ENCODE data around the gene HSBP1L1.

HSBP1L1 gene

DNA sequence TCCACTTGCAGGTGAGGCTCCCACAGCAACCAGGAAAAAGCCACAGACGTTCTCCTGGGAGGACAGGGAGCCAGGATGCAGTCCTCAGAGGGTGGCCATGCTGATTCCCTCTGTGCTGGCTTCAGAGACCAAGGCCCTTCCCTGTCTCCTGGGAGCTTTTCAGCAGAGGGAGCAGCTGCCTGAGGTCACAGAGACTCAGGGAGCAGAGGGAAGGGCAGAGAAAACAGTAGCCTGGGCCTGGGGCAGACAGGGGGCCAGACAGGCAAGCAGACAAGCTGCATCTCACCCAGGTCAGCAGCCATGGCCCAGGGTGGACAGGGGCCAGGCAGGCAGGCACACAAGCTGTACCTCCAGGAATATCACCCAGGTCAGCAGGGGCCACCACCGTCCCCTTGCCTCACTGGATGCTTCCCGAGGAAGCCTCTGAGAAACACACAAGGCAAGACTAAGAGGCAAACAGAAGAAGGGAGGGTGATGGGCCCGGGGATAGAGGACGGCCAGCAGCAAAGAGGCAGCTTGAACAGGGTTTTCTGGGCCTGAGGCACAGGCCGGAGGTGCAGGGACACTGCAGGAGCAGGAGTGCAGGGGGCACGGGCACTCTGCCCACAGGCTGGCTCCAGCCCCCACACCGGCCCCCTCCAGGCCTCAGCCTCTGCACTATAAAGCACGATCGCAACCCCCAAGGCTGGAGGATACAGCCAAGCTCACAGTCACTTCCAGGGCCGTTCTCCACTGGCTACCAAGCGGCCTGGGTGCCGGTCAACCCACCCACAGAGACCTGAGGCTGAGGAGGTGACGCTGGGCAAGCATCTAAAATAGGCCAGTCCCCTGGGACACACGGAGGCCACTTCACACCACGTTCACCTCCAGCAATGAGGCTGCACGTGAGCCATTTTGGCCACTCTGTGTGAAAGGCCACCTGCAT lies 19.1 kb upstream of the HSBP1L1 start:
- no peak for DNase-seq

DNA sequence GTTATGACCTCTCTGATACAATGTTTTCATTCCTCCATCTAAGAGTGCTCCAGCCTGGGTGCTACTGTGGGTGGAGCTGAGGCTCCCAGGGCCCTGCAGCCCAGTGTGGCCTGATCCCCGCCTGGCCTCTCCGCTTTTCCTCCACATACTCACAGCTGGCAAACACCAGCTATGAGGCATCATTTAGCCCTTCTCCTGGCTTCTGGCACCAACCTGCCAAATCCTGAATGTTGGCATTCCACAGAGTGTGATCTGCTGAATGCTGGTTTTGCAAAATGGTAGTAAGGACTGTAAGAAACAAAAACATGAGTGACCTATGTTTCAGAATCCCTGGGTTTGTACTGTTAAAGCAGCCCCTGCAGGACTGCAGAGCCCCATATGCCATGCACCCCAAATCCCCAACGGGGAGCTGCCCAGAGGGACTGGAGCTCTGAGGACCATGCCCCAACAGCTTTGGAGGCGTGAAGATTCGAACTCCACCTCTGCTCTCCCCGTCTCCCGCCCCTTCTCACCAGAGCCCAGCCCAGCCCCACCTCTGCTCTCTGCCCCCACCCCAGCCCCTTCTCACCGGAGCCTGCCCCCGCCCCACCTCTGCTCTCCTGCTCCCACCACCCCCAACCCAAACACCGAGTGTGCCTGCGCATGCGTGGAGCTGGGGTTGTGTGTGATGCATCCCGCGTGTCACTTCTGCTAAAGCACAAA lies 17.2 kb upstream of the HSBP1L1 start:
- no peak for DNase-seq

DNA sequence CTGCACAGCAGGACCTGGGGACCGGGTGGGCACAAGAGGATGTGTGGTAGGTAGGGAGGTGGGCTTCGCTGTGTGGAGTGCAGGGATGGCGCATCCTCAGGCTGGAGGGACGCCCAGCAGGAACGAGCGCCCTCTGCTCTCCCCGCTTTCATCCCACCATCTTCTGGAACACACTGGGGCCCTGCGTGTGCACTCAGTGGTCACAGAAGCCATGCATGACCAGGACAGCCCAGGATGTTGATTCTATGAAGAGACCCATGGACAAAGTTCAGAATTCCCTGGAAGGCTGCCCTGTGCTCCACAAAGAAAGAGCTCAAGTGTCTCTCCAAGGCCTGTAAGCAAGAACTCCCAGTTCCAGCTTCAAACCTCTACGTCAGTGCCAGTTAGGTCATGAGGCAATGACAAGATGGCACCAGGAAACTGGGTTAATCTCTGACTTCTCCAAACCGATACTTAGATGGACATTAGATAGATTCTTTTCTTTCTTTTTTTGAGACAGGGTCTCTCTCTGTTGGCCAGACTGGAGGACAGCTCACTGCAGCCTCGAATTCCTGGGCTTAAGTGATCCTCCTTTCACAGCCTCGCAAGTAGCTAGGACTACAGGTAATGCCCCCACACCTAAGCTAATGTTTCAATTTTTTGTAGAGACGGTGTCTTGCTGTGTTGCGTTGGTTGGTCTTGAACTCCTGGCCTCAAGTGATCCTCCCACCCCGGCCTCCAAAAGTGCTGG lies 16.4 kb upstream of the HSBP1L1 start:
- no peak for DNase-seq

DNA sequence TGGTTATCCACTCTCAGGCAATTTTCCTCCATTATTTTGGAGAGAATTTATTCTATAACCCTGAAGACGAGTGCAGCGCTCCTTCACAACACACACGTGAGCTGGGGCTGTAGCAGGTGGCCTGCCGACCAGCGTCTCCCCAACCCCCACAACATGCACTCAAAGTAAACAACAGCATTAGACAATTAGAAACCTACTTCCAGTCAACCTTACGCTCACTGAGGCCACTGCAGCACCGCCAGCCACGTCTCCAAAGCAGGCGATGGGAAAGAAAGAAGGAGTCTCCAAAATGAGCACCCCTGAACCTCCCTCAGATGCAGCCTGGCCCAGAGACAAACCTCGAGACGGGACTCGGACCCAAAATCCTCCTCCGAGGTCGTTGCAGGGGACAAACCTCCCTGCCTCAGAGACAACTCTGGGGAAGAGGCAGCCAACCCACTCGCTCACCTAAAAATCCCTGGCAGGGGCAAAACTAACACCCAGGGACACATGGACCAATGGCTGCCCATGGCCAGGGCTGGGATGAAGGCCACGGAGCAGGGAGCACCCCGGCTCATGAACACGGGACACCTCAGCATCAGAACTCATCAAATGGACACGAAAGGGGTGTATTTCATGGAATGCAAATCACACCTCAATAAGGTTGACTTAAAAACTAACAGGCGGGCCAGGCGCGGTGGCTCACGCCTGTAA lies 15.6 kb upstream of the HSBP1L1 start:
- DNase-seq: no peak

DNA sequence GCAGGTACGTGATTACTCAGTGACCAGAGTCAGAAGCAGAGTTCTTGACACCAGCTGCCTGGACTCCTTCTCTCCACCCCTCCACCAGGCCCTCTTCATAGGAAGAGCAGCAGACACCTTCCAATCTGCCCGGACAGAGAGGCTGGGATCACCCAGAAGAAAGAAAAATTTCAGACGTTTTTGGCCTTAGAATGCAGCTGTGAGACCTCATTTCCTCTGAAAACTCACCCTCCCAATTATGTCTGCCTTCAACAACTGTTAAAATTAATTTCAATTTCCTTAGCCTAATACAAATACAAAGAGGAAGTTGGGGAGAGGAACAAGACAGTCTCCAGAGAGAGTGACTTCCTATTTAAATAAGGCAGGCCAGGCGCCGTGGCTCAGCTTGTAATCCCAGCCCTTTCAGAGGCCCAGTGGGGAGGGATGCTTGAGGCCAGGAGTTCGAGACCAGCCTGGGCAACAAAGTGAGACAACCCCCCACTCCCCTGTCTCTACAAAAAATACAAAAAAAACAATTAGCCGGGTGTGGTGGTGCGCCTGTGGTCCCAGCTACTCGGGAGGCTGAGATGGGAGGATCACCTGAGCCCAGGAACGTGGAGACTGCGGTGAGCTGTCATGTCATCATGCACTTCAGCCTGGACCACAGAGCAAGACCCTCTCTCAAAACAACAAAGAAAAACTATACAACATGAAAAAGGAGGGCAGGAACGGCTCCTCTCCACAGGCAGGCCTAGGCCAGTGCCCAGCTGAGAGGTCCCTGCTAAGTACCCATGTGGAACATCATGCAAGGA lies 14.6 kb upstream of the HSBP1L1 start:
- DNase-seq: no peak

DNA sequence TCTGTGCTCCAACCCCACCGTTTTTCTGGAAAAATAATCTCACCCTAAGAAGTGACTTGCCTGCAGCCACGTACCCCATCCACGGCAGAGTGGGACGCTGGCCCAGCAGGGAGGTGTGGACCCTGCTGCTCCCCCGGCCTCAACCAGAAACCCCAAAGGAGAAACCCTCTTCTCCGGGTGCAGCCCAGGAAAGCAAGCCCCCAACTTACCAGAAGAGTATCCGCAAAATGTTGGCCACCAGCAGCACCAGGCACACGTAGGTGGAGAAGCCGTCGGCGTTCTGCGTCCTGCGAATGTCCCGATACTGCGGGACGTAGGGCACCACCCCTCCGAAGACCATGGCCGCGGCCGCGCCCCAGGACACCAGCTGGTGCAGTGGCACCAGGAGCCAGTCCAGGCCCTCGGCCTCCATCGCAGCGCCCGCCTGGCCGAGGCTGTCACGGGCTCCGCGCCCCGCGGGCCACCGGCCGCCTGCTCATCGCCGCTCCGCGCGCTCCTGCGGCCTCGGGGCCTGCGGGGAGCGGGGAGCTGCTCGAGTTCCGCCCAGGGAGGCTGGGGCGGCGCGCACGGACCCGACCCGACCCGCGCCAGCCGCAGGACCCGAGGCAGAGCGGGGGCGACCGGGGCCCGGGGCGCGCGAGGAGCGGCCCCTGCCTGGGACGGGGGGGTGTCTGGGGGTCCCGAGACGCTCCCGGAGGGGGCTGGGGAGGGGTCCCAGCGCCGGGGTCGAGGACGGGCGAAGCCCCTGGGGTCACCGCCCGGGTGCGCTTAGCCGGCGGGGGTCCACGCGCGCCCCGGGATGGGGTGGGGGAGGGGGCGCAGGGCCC lies 13.7 kb upstream of the HSBP1L1 start:
- peak; percentile 38 for DNase-seq

DNA sequence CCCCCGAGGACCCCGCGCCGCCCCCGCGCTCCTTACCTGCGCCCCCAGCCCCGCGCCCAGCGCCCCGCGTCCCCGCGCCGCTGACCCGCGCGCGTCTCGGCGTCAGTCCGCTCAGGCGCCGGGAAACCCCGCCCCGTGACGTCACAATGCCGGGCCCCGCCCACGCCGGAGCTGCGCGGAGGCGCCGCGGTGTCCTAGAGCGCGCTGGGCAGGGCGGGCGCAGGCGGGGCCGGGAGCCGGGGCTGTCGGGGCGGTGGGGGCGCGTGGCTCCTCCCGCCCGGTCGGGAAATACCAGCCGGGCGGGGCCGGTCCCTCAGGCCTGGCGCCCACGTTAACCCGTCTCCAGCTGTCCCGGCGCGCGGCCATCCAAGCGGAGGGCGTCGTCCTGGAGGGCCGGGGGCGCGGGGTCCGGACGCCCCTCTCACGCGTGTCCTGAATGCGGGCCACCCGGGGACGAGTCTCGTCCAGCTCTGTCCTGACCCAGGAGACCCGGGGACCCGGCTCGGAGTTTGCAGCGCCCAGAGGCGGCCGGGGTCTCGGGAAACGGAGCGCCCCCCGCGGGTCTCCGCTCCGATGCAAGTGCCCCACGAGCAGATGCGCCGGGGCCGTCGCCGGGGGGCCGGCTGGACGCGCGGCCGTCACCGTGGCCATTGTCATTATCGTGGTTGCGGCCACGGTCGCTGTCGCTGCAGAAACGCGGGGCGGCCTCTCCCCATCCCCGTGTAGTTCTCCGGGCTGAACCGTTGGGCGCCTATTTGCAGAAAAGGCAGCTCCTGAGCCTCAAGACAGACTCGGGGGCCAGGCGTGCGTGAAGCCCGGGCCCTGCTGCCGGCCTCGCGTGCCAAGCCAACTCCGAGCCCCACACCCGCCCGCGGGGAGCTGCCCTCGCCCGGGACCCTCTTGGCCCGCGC lies 12.6 kb upstream of the HSBP1L1 start, which contains the start of gene SLC66A2:
Gene SLC66A2 (minus strand): TSS at position 109 of the 911 bp plus-strand sequence. CDS start 727 bp downstream, outside the sequence.
- peak; percentile 95 for DNase-seq

DNA sequence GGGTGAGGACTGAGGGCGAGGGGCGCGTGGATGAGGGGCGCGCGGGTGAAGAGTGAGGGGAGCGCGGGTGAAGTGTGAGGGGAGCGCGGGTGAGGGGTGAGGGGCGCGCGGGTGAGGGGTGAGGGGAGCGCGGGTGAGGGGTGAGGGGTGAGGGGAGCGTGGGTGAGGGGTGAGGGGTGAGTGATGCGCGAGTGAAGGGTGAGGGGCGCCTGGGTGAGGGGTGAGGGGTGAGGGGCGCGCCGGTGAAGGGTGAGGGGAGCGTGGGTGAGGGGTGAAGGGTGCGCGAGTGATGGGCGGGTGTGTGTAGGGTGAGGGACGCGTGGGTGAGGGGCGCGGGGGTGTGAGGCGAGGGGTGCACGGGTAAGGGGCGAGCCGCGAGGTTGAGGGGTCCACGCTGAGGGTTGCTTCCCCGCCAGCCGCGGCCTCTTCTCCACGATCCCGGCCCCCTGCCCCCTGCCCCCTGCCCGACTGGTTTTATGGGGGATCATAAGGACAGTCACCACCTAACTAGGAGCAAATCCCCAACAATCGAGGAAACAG lies 11.9 kb upstream of the HSBP1L1 start:
- DNase-seq: no peak

DNA sequence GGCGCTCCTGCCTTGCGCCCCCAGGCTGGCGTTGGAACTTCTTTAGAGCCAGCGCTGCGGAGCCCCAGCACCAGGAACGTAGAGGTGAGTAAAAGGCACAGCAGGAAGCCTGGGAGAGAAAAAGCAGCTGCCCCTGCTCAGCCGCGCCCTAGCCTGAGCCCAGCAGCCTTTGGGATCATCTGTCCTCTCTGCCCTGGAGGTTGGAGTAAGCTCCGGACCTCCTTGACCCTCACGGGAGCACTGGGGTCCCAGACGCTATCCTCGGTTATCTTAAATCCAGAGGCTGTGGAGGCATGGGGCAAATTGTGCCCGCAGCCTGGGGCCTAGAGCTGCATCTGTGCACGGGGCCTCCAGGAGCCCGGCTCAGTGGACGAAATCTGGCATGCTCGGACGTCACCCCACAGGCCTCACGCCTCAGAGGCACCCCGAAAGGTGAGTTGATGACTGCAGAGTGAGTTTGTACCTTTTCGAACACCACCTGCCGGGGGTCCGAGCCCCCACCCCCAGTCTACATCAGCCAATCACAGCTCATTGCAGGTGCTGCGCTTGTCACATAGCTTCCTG lies 11.4 kb upstream of the HSBP1L1 start:
- DNase-seq: no peak

DNA sequence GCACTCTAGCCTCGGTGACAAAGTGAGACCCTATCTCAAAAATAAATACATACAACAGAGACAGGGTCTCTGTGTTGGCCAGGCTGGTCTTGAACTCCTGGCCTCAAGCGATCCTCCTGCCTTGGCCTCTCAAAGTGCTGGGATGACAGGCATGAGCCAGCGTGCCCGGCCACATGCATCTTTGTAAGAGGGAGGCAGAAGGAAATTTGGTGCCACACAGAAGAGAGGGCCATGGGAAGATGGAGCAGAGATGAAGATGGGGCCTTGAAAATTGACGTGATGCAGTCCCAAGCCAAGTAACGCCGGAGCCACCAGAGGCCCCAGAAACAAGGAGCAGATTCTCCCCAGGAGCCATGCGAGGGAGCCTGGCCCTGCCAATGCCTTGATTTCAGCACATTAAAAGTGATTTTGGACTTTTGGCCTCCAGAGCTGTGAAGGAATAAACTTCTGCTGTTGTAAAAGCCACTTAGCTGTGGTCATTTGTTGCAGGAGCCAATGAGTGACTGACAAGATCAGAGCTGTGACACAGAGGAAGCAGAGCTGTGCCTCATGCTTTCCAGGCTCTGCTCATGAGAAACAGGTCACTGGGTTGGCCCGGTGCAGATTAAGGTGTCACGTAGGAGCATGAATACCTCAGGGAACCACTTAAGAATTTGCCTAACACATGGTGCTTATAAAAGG lies 10.3 kb upstream of the HSBP1L1 start:
- DNase-seq: no peak

DNA sequence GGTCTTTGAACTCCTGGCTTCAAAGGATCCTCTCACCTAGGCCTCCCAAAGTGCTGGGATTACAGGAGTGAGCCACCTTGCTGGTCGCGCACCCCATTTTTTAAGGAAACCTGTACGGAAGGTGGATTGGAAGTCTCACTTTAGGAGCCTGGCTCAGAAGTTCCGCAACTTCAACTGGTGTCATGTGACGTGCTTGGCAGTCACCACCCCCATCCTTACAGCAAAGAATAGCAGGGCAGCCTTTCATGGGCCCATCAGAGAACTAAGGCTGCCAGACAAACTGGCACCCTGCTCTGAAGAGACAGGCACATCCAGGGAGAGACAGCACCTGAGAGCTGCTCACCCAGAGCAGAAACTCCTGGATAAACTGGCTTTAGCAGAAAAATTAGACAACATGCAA lies 9.7 kb upstream of the HSBP1L1 start:
- DNase-seq: no peak

DNA sequence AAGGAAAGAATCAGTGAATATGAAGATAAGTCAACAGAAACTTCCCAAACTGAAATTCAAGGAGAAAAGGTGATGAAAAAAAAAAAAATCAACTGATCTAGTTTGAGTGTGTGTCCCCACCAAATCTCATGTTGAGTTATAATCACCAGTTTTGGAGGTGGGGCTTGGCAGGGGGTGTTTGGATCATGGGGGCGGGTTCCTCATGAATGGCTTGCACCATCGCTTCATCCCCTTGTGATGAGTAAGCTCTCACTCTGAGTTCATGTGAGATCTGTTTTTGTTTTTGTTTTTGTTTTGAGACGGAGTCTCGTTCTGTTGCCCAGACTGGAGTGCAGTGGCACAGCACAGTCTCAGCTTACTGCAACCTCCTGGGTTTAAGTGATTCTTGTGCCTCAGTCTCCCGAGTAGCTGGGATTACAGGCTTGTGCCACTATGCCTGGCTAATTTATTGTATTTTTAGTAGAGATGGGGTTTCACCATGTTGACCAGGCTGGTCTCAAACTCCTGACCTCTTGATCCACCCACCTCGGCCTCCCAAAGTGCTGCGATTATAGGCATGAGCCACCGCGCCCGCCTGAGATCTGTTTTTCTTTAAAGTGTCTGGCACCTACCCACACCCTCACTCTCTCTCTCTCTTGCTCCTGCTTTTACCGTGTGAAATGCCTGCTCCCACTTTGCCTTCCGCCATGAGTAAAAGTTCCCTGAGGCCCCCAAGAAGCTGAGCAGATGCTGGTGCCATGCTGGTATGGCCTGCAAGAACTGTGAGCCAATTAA lies 9.0 kb upstream of the HSBP1L1 start:
- DNase-seq: no peak

DNA sequence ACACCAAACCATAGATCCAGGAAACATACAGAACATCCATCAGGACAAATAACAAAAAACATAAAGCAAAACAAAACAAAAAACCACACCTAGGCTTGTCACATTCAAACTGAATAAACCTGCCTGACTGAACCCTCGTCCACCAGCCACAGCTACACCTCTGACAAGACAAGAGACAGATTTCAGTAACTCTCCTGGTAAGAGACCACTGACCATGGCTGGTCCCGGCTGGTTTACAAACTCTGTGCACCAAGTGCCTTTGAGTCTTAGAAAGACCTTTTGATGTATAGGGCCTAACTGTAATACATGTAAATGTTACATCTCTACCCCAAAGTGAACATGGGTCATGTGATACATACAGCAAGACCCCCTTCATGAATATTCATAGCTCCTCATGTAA lies 8.2 kb upstream of the HSBP1L1 start:
- DNase-seq: no peak

DNA sequence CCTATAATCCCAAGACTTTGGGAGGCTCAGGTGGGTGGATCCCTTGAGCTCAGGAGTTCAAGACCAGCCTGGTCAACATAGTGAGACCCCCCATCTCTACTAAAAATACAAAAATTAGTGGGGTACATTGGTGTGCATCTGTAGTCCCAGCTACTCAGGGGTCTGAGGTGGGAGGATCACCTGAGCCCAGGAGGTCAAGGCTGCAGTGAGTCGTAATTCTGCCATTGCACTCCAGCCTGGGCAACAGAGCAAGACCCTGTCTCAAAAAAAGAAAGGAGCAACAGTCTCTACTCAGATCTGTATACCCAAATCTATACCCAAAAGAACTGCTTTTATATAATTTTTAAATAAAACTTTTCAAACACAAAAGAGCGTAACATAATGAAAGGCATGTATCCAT lies 5.5 kb upstream of the HSBP1L1 start:
- no peak for DNase-seq

DNA sequence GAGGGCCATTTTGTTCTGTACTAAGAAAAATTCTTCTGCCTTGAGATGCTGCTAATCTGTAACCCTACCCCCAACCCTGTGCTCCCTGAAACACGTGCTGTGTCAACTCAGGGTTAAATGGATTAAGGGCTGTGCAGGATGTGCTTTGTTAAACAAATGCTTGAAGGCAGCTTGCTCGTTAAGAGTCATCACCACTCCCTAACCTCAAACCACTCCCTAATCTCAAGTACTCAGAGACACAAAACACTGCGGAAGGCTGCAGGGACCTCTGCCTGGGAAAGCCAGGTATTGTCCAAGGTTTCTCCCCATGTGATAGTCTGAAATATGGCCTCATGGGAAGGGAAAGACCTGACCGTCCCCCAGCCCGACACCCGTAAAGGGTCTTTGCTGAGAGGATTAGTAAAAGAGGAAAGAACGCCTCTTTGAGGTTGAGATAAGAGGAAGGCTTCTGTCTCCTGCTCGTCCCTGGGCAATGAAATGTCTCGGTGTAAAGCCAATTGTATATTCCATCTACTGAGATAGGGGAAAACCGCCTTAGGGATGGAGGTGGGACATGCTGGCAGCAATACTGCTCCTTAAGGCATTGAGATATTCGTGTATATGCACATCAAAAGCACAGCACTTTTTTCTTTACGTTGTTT lies 4.2 kb upstream of the HSBP1L1 start:
- DNase-seq: peak; percentile 17

DNA sequence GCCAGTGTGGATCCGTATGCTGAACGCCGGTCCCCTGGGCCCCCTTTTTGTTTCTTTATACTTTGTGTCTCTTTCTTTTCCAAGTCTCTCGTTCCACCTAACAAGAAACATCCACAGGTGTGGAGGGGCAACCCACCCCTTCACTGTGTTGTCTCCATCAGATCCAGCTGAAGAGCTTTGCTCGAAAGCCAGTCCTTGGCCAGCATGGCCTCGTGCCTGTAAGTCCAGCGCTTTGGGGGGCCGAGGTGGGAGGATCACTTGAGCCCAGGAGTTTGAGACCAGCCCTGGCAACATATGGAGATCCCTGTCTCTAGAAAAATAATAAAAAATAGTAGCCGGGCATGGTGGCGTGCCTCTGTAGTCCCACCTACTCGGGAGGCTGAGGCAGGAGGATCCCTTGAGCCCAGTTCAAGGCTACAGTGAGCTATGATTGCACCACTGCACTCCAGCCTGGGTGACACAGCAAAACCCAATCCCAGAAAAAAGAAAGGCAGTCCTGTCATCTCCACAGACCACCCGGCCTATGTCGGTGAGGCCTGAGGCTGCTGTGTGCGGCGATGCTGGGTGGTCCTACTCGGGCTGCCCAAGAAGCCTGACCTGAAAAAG lies 3.4 kb upstream of the HSBP1L1 start:
- DNase-seq: no peak

All from CD4-positive, alpha-beta T cell treated with Interleukin-6 for 4 hours (primary cell).